ENCODE data around the gene WWP2. TPM values are rescaled to one million over a fixed set of nuclear protein-coding genes. Genes with fewer than 3 reads are reported as not detected.
"Not testable (repeated sequence)": the region's sequence is repeated elsewhere in the genome, so short reads cannot be mapped to it uniquely, and the experiment has no call there.

The WWP2 gene
- polyA plus RNA-seq, 3 donors: 29.6 to 54.4 (median 46.0) TPM

DNA sequence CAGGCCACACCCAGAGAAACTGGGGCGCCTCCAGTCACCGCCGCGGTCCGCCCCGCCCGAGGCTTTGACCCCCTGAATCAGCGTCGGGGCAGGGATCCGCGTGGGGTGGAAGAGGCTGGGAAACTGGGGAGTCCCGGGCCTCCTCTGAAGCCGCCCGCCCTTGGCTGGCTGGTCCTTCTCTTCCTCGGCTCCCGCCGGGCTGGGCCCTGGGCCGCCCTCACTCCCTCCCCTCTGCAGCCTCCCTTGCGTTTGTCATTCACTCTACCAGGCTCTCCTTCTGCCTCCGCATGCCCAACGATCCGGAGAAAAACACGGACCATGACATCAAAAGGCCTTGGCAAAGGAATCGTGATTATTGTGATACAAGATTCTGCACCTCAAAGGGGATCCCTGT lies 203.5 kb downstream of the WWP2 start:
- H3K4me2 ChIP-seq (replicated peaks; ENCODE audit: extremely low read depth, low read length, poor library complexity, severe bottlenecking); H3K27ac ChIP-seq (ENCODE audit: low read depth in 1 of 2, low read length in 2 of 2); H3K9ac ChIP-seq (ENCODE audit: insufficient read depth, low read length, poor library complexity, severe bottlenecking); H3K79me2 ChIP-seq (ENCODE audit: insufficient read depth, low read length); H3K4me3 ChIP-seq (replicated peaks in 1 of 3; ENCODE audit: low read depth in 2 of 3, low read length in 3 of 3); H3K9me3 ChIP-seq (replicated peaks in 1 of 2; ENCODE audit: control insufficient read depth in 1 of 2, insufficient read depth in 1 of 2, low read length in 2 of 2); H3K36me3 Mint-ChIP-seq; H2AFZ ChIP-seq (ENCODE audit: insufficient read depth, low read depth, low read length, poor library complexity, severe bottlenecking); H3K4me1 Mint-ChIP-seq; H3K36me3 ChIP-seq (replicated peaks in 1 of 2; ENCODE audit: control insufficient read depth in 1 of 2, insufficient read depth in 2 of 2, low read length in 2 of 2); H3K4me1 ChIP-seq (ENCODE audit: control insufficient read depth in 1 of 2, insufficient read depth in 2 of 2, low read length in 2 of 2); H4K20me1 ChIP-seq (ENCODE audit: insufficient read depth, low read length); H3K27me3 ChIP-seq (ENCODE audit: control insufficient read depth in 2 of 2, insufficient read depth in 2 of 2, low read length in 2 of 2); H3K27ac Mint-ChIP-seq; intact Hi-C loops (cut with micrococcal nuclease); DNase-seq; H3K9me3 Mint-ChIP-seq; H3K27me3 Mint-ChIP-seq (ENCODE audit: low read depth in 3 of 3): not testable (repeated sequence)
- no CpG with 5 or more reads among the region's 24 CpGs for WGBS (ENCODE audit: insufficient coverage)
- peak overlapping the region in 1 of 2 donors; percentile 27 for H3K4me3 Mint-ChIP-seq

- H3K36me3 ChIP-seq (replicated peaks in 1 of 2; ENCODE audit: control insufficient read depth in 1 of 2, insufficient read depth in 2 of 2, low read length in 2 of 2); H3K4me1 Mint-ChIP-seq; H3K4me3 ChIP-seq (replicated peaks in 1 of 3; ENCODE audit: low read depth in 2 of 3, low read length in 3 of 3): not testable (repeated sequence)
These were observed 205.6 kb downstream of the WWP2 start for GRCh38 chr16:69967688-69968087.

GRCh38 chr16:69968125-69968524 lies 206.0 kb downstream of the WWP2 start:
- WGBS (ENCODE audit: insufficient coverage): no CpG with 5 or more reads among the region's 10 CpGs
- H3K36me3 ChIP-seq (replicated peaks in 1 of 2; ENCODE audit: control insufficient read depth in 1 of 2, insufficient read depth in 2 of 2, low read length in 2 of 2); H3K27ac ChIP-seq (ENCODE audit: low read depth in 1 of 2, low read length in 2 of 2); H3K27me3 ChIP-seq (ENCODE audit: control insufficient read depth in 2 of 2, insufficient read depth in 2 of 2, low read length in 2 of 2); H3K27me3 Mint-ChIP-seq (ENCODE audit: low read depth in 3 of 3); H3K4me2 ChIP-seq (replicated peaks; ENCODE audit: extremely low read depth, low read length, poor library complexity, severe bottlenecking); H3K27ac Mint-ChIP-seq; H3K36me3 Mint-ChIP-seq; H3K4me1 Mint-ChIP-seq; H3K9me3 ChIP-seq (replicated peaks in 1 of 2; ENCODE audit: control insufficient read depth in 1 of 2, insufficient read depth in 1 of 2, low read length in 2 of 2); intact Hi-C loops (cut with micrococcal nuclease); H3K9ac ChIP-seq (ENCODE audit: insufficient read depth, low read length, poor library complexity, severe bottlenecking); H3K4me3 ChIP-seq (replicated peaks in 1 of 3; ENCODE audit: low read depth in 2 of 3, low read length in 3 of 3); H3K4me3 Mint-ChIP-seq; H3K9me3 Mint-ChIP-seq; DNase-seq; H2AFZ ChIP-seq (ENCODE audit: insufficient read depth, low read depth, low read length, poor library complexity, severe bottlenecking); H3K4me1 ChIP-seq (ENCODE audit: control insufficient read depth in 1 of 2, insufficient read depth in 2 of 2, low read length in 2 of 2); H4K20me1 ChIP-seq (ENCODE audit: insufficient read depth, low read length); H3K79me2 ChIP-seq (ENCODE audit: insufficient read depth, low read length): not testable (repeated sequence)

More at GRCh38 chr16:69967688-69968087, 205.6 kb downstream of the WWP2 start:
- H3K27me3 ChIP-seq (ENCODE audit: control insufficient read depth in 2 of 2, insufficient read depth in 2 of 2, low read length in 2 of 2); H3K9me3 ChIP-seq (replicated peaks in 1 of 2; ENCODE audit: control insufficient read depth in 1 of 2, insufficient read depth in 1 of 2, low read length in 2 of 2); H3K27me3 Mint-ChIP-seq (ENCODE audit: low read depth in 3 of 3); H3K79me2 ChIP-seq (ENCODE audit: insufficient read depth, low read length); H3K36me3 Mint-ChIP-seq; intact Hi-C loops (cut with micrococcal nuclease); H3K27ac Mint-ChIP-seq; H4K20me1 ChIP-seq (ENCODE audit: insufficient read depth, low read length); H3K9ac ChIP-seq (ENCODE audit: insufficient read depth, low read length, poor library complexity, severe bottlenecking); H3K27ac ChIP-seq (ENCODE audit: low read depth in 1 of 2, low read length in 2 of 2); H3K4me2 ChIP-seq (replicated peaks; ENCODE audit: extremely low read depth, low read length, poor library complexity, severe bottlenecking); H3K9me3 Mint-ChIP-seq; DNase-seq; H2AFZ ChIP-seq (ENCODE audit: insufficient read depth, low read depth, low read length, poor library complexity, severe bottlenecking); H3K4me1 ChIP-seq (ENCODE audit: control insufficient read depth in 1 of 2, insufficient read depth in 2 of 2, low read length in 2 of 2); H3K4me3 Mint-ChIP-seq: not testable (repeated sequence)
- WGBS (ENCODE audit: insufficient coverage): no CpG with 5 or more reads among the region's 5 CpGs

GRCh38 chr16:69969657-69970056 lies 207.5 kb downstream of the WWP2 start:
- H3K9me3 Mint-ChIP-seq; H3K79me2 ChIP-seq (ENCODE audit: insufficient read depth, low read length); H3K9me3 ChIP-seq (replicated peaks in 1 of 2; ENCODE audit: control insufficient read depth in 1 of 2, insufficient read depth in 1 of 2, low read length in 2 of 2); H3K4me2 ChIP-seq (replicated peaks; ENCODE audit: extremely low read depth, low read length, poor library complexity, severe bottlenecking); H3K9ac ChIP-seq (ENCODE audit: insufficient read depth, low read length, poor library complexity, severe bottlenecking); H3K4me3 ChIP-seq (replicated peaks in 1 of 3; ENCODE audit: low read depth in 2 of 3, low read length in 3 of 3); H3K27ac Mint-ChIP-seq; H2AFZ ChIP-seq (ENCODE audit: insufficient read depth, low read depth, low read length, poor library complexity, severe bottlenecking); DNase-seq; H3K36me3 Mint-ChIP-seq; H3K4me1 ChIP-seq (ENCODE audit: control insufficient read depth in 1 of 2, insufficient read depth in 2 of 2, low read length in 2 of 2); H3K27ac ChIP-seq (ENCODE audit: low read depth in 1 of 2, low read length in 2 of 2); intact Hi-C loops (cut with micrococcal nuclease); H3K4me1 Mint-ChIP-seq; H3K36me3 ChIP-seq (replicated peaks in 1 of 2; ENCODE audit: control insufficient read depth in 1 of 2, insufficient read depth in 2 of 2, low read length in 2 of 2); H3K27me3 Mint-ChIP-seq (ENCODE audit: low read depth in 3 of 3); H3K4me3 Mint-ChIP-seq; H4K20me1 ChIP-seq (ENCODE audit: insufficient read depth, low read length); H3K27me3 ChIP-seq (ENCODE audit: control insufficient read depth in 2 of 2, insufficient read depth in 2 of 2, low read length in 2 of 2): not testable (repeated sequence)
- WGBS (ENCODE audit: insufficient coverage): no CpG with 5 or more reads among the region's 4 CpGs
